ENCODE data around the gene NCOR2.

- TF ChIP-seq ZNF565 (CRISPR knock-in tag; conservative IDR thresholded peaks at IDR 0.05; ENCODE audit: low read depth) = no peak
- TF ChIP-seq GLIS3 (CRISPR knock-in tag; IDR thresholded peaks at IDR 0.05) = no peak
- TF ChIP-seq ZFP30 (CRISPR knock-in tag; IDR thresholded peaks at IDR 0.05) = no peak
- no peak for TF ChIP-seq ZFP3 (CRISPR knock-in tag; IDR thresholded peaks at IDR 0.05)
- TF ChIP-seq ARNTL (CRISPR knock-in tag; IDR thresholded peaks at IDR 0.05; ENCODE audit: borderline replicate concordance, low read depth) = no peak
- no peak for TF ChIP-seq TSHZ2 (CRISPR knock-in tag; IDR thresholded peaks at IDR 0.05)
- TF ChIP-seq SNAI2 (CRISPR knock-in tag; IDR thresholded peaks at IDR 0.05) = no peak
These were observed 4.6 kb downstream of the NCOR2 start for GRCh38 chr12:124562796-124563181.
